DMS53 treated with DMSO at 0.1 percent for 48 hours (cell line): ENCODE measurements around the gene TMEM184B.
"Not testable (repeated sequence)": the region's sequence is repeated elsewhere in the genome, so short reads cannot be mapped to it uniquely, and the experiment has no call there.

Source experiments
- DNase-seq: peaks from one replicate; lab custom pipeline; 2025; ENCODE audit not compliant: unreplicated experiment; lab: John Stamatoyannopoulos, UW

The TMEM184B gene

GRCh38 chr22:38249803-38250642, 22.8 kb downstream of the TMEM184B start:
- no peak for DNase-seq

- no peak for DNase-seq
Measured at GRCh38 chr22:38249301-38249700, 23.5 kb downstream of the TMEM184B start.

DNA sequence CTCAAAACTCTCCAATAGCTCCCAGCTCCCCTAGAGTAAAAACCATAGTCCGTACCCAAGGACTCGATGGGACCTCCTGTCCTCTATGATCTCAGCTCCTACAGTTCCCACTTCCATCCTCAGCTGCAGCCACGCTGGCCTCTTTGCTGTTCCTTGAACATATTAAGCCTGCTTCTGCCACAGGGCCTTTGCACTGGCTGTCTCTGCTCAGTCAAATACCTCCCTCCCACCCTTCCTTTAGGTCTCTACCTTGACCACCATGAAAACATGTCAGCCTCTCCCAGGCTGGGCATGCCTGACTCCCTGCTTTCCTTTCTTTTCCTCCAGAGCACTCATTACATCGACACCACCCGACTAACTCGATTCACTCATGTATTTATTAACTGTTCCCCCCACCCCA, 24.5 kb downstream of the TMEM184B start:
- no peak for DNase-seq

GRCh38 chr22:38247713-38248112, 25.1 kb downstream of the TMEM184B start:
- no peak for DNase-seq

DNA sequence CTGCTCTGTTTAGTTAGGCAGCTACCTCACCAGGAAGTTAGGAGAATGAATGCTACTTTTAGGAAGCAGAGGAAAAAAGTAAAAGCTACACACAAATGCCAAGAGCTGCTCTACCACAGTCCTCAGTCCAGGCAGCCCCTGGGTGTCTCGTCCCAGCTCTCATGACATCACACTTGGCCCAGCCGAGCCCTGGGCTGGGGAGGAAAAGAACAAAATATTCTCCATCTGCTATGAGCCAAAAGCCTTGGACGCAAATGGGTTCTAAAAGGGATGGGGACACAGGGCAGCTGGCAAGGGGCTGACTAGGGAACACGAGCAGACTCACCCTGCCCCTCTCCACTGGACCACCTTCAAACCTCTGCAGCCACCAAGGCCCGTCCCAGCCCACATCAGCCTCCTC, 26.1 kb downstream of the TMEM184B start:
- no peak for DNase-seq

- DNase-seq, result no peak
Measured at GRCh38 chr22:38246046-38246658, 26.7 kb downstream of the TMEM184B start.

GRCh38 chr22:38244106-38244505, 28.7 kb downstream of the TMEM184B start:
- DNase-seq, result no peak

DNA sequence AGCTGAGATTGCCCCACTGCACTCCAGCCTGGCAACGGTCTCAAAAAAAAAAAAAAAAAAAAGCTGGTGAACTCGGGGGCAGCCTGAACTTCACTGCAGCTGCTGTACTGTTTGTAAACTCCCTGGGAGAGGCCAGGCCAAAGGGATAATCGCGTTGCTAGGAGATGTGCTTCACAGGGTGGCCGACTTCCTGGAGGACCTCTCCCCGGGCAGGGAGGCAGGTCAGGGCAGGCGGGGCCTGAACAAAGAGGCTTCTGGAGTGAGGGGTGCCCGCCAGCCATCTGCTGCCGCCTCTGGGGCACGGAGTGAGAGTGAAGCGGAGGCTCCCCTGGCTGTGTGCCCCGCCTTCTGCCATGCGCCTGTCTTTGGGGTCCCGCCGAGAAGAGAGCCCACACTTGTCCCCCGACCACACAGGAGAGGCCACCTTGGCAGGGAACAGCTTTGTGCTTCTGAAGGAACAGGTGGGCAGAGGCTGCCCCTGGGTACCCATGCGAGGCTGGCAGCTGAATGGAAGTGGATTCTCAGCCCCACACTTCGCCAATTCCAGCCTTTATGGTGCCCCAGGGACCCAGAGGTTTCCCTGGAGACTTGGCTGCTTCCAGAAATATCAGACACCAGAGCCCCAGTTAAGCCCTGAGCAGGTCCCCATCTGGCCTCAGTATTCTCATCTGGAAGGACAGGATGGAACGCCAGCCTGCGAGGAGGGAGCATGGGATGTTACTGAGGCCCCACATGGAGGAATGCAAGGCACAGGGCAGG, 29.6 kb downstream of the TMEM184B start:
- peak; percentile 60 for DNase-seq

DNA sequence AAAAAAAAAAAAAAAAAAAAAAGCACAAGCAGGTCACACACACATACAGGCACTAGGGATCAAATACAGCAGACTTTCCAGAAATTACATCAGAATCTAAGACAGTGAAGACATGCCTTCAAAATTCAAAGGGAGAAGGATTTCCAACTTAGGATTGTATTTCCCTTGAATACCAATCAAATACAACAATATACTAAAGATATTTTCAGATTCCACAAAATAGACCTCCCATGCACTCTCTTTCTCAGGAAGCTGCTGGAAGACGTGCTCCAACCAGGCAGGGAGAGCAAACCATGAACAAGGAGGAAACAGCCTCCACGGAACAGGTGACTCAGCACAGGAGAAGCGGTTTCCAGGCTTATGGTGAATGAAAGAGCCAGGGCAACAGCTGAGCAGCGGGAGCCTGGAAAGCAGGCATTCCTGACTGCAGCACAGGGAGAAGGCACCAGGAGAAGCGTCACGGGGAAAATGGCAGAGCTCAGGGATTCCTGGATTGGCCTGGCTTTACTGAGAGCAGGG, 32.0 kb downstream of the TMEM184B start:
- DNase-seq, result peak; percentile 27

- DNase-seq, result no peak
Measured at GRCh38 chr22:38239101-38239761, 33.6 kb downstream of the TMEM184B start.

DNA sequence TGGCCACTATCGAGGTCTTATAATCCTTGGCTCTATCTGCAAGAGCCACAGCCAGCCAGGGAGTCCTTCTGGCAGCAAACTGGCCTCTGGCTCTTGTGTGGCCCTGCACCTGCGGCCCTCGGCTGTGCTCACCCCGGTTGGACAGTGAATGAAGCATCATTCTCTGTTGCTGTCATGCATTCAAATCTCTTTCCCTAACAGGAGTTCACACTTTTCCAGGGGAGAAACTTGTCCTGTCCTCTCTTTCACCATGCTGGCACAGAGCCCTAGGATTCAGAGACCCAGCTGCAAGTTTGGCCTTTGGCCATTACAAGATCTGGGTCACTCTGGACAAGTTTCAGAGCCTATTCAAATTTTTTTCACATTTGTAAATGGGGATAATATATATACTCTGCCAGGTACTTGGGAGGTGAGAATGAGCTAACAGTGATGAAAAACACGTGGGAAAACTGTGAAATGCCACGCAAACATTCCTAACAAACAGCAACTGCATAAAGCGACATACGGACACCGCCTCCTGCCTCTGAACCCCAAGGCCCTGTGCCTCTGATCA, 34.2 kb downstream of the TMEM184B start:
- no peak for DNase-seq

- DNase-seq, result no peak
Measured at GRCh38 chr22:38236786-38237185, 36.0 kb downstream of the TMEM184B start.

GRCh38 chr22:38235240-38235850, 37.5 kb downstream of the TMEM184B start:
- DNase-seq, result no peak

GRCh38 chr22:38233856-38234255, 39.0 kb downstream of the TMEM184B start:
- DNase-seq, result not testable (repeated sequence)

GRCh38 chr22:38233427-38233826, 39.4 kb downstream of the TMEM184B start:
- no peak for DNase-seq

DNA sequence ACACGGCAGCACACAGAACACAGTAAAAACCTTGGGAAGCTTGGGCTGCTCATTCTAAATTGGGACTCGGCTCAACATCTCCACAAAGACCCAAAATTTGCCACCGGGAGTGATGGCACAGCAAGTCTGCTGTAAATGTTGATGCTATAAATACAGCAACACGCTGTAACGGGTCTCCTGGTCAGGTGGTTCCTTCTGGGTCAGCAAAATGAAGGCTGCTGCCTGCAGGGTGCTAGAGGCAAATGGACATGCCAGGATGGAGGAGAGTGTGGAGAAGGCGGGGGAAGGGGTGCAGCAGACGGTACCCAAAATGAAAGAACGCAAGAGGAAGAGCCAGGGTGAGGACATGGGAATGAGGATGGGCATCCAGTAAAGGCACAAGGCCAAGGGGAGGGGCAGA, 40.6 kb downstream of the TMEM184B start:
- no peak for DNase-seq

GRCh38 chr22:38230916-38231315, 41.9 kb downstream of the TMEM184B start:
- no peak for DNase-seq

GRCh38 chr22:38230108-38230825, 42.5 kb downstream of the TMEM184B start:
- no peak for DNase-seq

- no peak for DNase-seq
Measured at GRCh38 chr22:38228873-38229740, 43.7 kb downstream of the TMEM184B start.
